SK-N-SH (cell line): Measurements from ENCODE around the gene ATL3. TPM values are rescaled to one million over a fixed set of nuclear protein-coding genes. Genes with fewer than 3 reads are reported as not detected.

Experiments
- CTCF ChIA-PET: fragments of 300-600, 350-600 bp; formaldehyde crosslinking; extraction: SDS; loops from one replicate; lab custom pipeline; 2021; lab: Yijun Ruan, JAX
- POLR2A ChIA-PET: fragments of 350-600 bp; sonication (Branson Sonifier 250); formaldehyde crosslinking; extraction: SDS; loops from one replicate; lab custom pipeline; 2020; ENCODE audit warnings: antibody characterized with exemption, inconsistent platforms; lab: Yijun Ruan, JAX
- DNase-seq: peaks from one replicate; pipeline ENCODE4 v3.0.0; 2012
- H2AFZ ChIP-seq: fragments of 200-600 bp; sonication (generic); 2 replicates; pipeline ENCODE4 v1.8.1; 2016; ENCODE audit warnings: antibody characterized with exemption, mild to moderate bottlenecking, low read depth
- H3F3A ChIP-seq: fragments of 200-600 bp; sonication (generic); replicated peaks from 2 replicates; pipeline ENCODE3; 2016; ENCODE audit warnings: antibody characterized with exemption, mild to moderate bottlenecking; ENCODE audit not compliant: insufficient read depth
- H3K27ac ChIP-seq, 2 experiments: fragments of 200-500 bp in 1 of 2; fragments of 200-600 bp in 1 of 2; sonication (Bioruptor generic) in 1 of 2; sonication (generic), shearing (Covaris generic) in 1 of 2; 2 replicates each; pipeline versions ENCODE4 v1.5.1 to v1.6.1; 2014 to 2016; ENCODE audit warnings: low read depth in 2 of 2, inconsistent platforms in 1 of 2, low read length in 1 of 2, mild to moderate bottlenecking in 1 of 2, mixed read lengths in 1 of 2
- H3K27me3 ChIP-seq: fragments of 200-600 bp; sonication (generic), shearing (Covaris generic); 2 replicates; pipeline ENCODE4 v1.6.1; 2016; ENCODE audit warnings: mixed run types; ENCODE audit not compliant: insufficient read depth
- H3K36me3 ChIP-seq, 2 experiments: fragments of 200-500 bp in 1 of 2; fragments of 200-600 bp in 1 of 2; sonication (Bioruptor generic) in 1 of 2; sonication (generic) in 1 of 2; replicated peaks in 1 of 2; 2 replicates each; pipeline versions ENCODE3 to v1.5.1; 2014 to 2016; ENCODE audit warnings: low read length in 1 of 2, mild to moderate bottlenecking in 1 of 2; ENCODE audit not compliant: insufficient read depth in 2 of 2, control insufficient read depth in 1 of 2
- H3K4me1 ChIP-seq, 2 experiments: fragments of 200-500 bp in 1 of 2; fragments of 200-600 bp in 1 of 2; sonication (Bioruptor generic) in 1 of 2; sonication (generic), shearing (Covaris generic) in 1 of 2; 2 replicates each; pipeline versions ENCODE4 v1.5.1 to v1.6.1; 2014 to 2016; ENCODE audit warnings: low read depth in 1 of 2, low read length in 1 of 2, mixed run types in 1 of 2; ENCODE audit not compliant: insufficient read depth in 2 of 2, control insufficient read depth in 1 of 2
- H3K4me2 ChIP-seq: fragments of 200-600 bp; sonication (generic), shearing (Covaris generic); 2 replicates; pipeline ENCODE4 v1.6.1; 2017; ENCODE audit warnings: mixed run types
- H3K4me3 ChIP-seq, 2 experiments: fragments of 200-500 bp in 1 of 2; fragments of 200-600 bp in 1 of 2; sonication (Bioruptor generic) in 1 of 2; sonication (generic), shearing (Covaris generic) in 1 of 2; 2 replicates each; pipeline versions ENCODE4 v1.5.1 to v1.8.1; 2014 to 2016; ENCODE audit warnings: low read depth in 2 of 2, inconsistent platforms in 1 of 2, low read length in 1 of 2, mild to moderate bottlenecking in 1 of 2, mixed read lengths in 1 of 2, moderate library complexity in 1 of 2
- H3K79me2 ChIP-seq: fragments of 200-600 bp; sonication (generic); 2 replicates; pipeline ENCODE4 v1.8.1; 2017; ENCODE audit warnings: mild to moderate bottlenecking; ENCODE audit not compliant: insufficient read depth
- H3K9ac ChIP-seq: fragments of 200-600 bp; sonication (generic); 2 replicates; pipeline ENCODE4 v1.6.1; 2017; ENCODE audit warnings: mixed run types
- H3K9me2 ChIP-seq: fragments of 200-600 bp; sonication (generic); 2 replicates; pipeline ENCODE4 v1.6.1; 2017; ENCODE audit warnings: mixed run types
- H3K9me3 ChIP-seq: fragments of 200-600 bp; sonication (generic); 2 replicates; pipeline ENCODE4 v1.6.1; 2017; ENCODE audit warnings: mixed run types, mild to moderate bottlenecking, moderate library complexity
- H4K20me1 ChIP-seq: fragments of 200-600 bp; sonication (generic); 2 replicates; pipeline ENCODE4 v1.6.1; 2017; ENCODE audit warnings: mild to moderate bottlenecking, mixed run types; ENCODE audit not compliant: insufficient read depth
- ELF1 ChIP-seq: IDR thresholded peaks from 2 replicates; pipeline ENCODE4 v1.4.0; 2012
- EP300 ChIP-seq, 2 experiments: IDR thresholded peaks; 2 replicates each; pipeline versions ENCODE4 v1.4.0 to v1.6.1; 2012; ENCODE audit warnings: borderline replicate concordance in 1 of 2, low read depth in 1 of 2, low read length in 1 of 2
- FOSL2 ChIP-seq: IDR thresholded peaks from 2 replicates; pipeline ENCODE4 v1.4.0; 2012; ENCODE audit warnings: low read depth, mild to moderate bottlenecking, moderate library complexity, borderline replicate concordance
- FOXJ3 ChIP-seq: sonication (generic); formaldehyde crosslinking; IDR thresholded peaks from 2 replicates; pipeline ENCODE4 v1.5.1; 2020; ENCODE audit warnings: mild to moderate bottlenecking, missing genetic modification reagents
- FOXM1 ChIP-seq: IDR thresholded peaks from 2 replicates; pipeline ENCODE4 v1.4.0; 2012; ENCODE audit warnings: low read depth, mild to moderate bottlenecking
- GABPA ChIP-seq: IDR thresholded peaks from 2 replicates; pipeline ENCODE4 v1.4.0; 2012; ENCODE audit warnings: low read depth, mild to moderate bottlenecking
- IRF3 ChIP-seq: fragments of 150-350 bp; IDR thresholded peaks from 2 replicates; pipeline ENCODE4 v1.6.1; 2016; ENCODE audit warnings: mild to moderate bottlenecking, low read depth, low read length
- MAX ChIP-seq: IDR thresholded peaks from 2 replicates; pipeline ENCODE4 v1.4.0; 2012; ENCODE audit warnings: low read depth
- MEF2A ChIP-seq: IDR thresholded peaks from 2 replicates; pipeline ENCODE4 v1.4.0; 2012; ENCODE audit warnings: low read depth, borderline replicate concordance
- MXI1 ChIP-seq: IDR thresholded peaks from 2 replicates; pipeline ENCODE4 v1.6.1; 2012; ENCODE audit warnings: mild to moderate bottlenecking, low read depth, low read length, improper control_type of control experiment
- NRF1 ChIP-seq: IDR thresholded peaks from 2 replicates; pipeline ENCODE4 v1.6.1; 2012; ENCODE audit warnings: low read depth, mild to moderate bottlenecking, low read length
- REST ChIP-seq: IDR thresholded peaks from 2 replicates; pipeline ENCODE4 v1.6.1; 2012; ENCODE audit warnings: mild to moderate bottlenecking, low read depth, low read length, moderate library complexity
- RFX5 ChIP-seq: IDR thresholded peaks from 2 replicates; pipeline ENCODE4 v1.6.1; 2012; ENCODE audit warnings: mild to moderate bottlenecking, improper control_type of control experiment, low read length
- SMC3 ChIP-seq: IDR thresholded peaks from 2 replicates; pipeline ENCODE4 v1.6.1; 2012; ENCODE audit warnings: low read depth, low read length, improper control_type of control experiment
- TCF12 ChIP-seq: IDR thresholded peaks from 2 replicates; pipeline ENCODE4 v1.4.0; 2012
- TEAD4 ChIP-seq: IDR thresholded peaks from 2 replicates; pipeline ENCODE4 v1.4.0; 2012; ENCODE audit warnings: mild to moderate bottlenecking, borderline replicate concordance; ENCODE audit not compliant: insufficient read depth
- ZBTB33 ChIP-seq: IDR thresholded peaks from 2 replicates; pipeline ENCODE4 v1.4.0; 2012; ENCODE audit warnings: low read depth, borderline replicate concordance
- WGBS: methylation state at CpG from one replicate; pipeline ENCODE4 v1.1.6; 2017; ENCODE audit warnings: low lambda C conversion rate; 5-methylcytosine and 5-hydroxymethylcytosine counted together
- polyA plus RNA-seq, 3 experiments: library from polyadenylated mRNA; depleted of rRNA; stranded (reverse); fragments of >200 nt; gene quantifications; 2 replicates each; pipeline ENCODE4 v1.2.3, GENCODE V29; 2012
- TF ChIP-seq, protein P1 (sequence below): IDR thresholded peaks from 2 replicates; pipeline ENCODE4 v1.4.0; 2012; ENCODE audit warnings: low read depth, borderline replicate concordance

Gene ATL3
- polyA plus RNA-seq, 1 of the 3 experiments (the other 2 are of a cell fraction): 13.1 TPM

GRCh38 chr11:63671322-63672155 lies at the start of gene ATL3 (continued):
- TF ChIP-seq EP300 (IDR thresholded peaks at IDR 0.05; ENCODE audit: borderline replicate concordance in 1 of 2, low read depth in 1 of 2, low read length in 1 of 2) (no peak), NRF1 (peak; percentile 49; the same call in 1 of the 2 replicates), TCF12 (peak; percentile 37; the same call in 1 of the 2 replicates), ZBTB33 (no peak), TEAD4 (no peak)
- TF ChIP-seq, protein P1, sequence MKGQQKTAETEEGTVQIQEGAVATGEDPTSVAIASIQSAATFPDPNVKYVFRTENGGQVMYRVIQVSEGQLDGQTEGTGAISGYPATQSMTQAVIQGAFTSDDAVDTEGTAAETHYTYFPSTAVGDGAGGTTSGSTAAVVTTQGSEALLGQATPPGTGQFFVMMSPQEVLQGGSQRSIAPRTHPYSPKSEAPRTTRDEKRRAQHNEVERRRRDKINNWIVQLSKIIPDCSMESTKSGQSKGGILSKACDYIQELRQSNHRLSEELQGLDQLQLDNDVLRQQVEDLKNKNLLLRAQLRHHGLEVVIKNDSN: 0 out of 2 replicates have a peak, but pooled peaks have one; percentile 4

DNA sequence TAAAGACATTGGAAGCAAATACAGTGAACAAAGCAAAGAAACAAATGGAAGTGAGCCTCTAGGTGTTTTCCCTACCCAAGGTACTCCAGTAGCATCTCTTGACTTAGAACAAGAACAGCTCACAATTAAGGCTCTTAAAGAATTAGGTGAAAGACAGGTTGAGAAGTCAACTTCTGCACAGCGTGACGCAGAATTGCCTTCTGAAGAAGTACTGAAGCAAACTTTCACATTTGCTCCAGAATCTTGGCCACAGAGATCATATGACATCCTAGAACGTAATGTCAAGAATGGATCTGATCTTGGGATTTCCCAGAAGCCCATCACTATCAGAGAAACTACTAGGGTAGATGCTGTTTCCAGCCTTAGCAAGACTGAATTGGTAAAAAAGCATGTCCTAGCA lies 49.4 kb upstream of the ATL3 start:
- POLR2A ChIA-PET: no interaction called here
- no peak overlapping the region for H3K9ac ChIP-seq
- H3K27me3 ChIP-seq: no peaks in the 10 kb centered on the region
- WGBS: 98% methylated on average over 3 of the region's 3 CpGs
- H3K4me2 ChIP-seq: no peak overlapping the region
- H3K4me1 ChIP-seq: no peaks in the 10 kb centered on the region; a peak in 1 of 4 replicates
- peaks cover 21% of the 10 kb centered on the region; the same call in 1 of the 2 replicates for H3K79me2 ChIP-seq
- H3K27ac ChIP-seq: no peak overlapping the region
- no peaks in the 10 kb centered on the region for H3F3A ChIP-seq
- H3K9me2 ChIP-seq: no peaks in the 10 kb centered on the region
- peaks cover 16% of the 10 kb centered on the region for H4K20me1 ChIP-seq
- H3K36me3 ChIP-seq: peaks cover 0 to 11% of the 10 kb centered on the region in 2 experiments
- H3K4me3 ChIP-seq: no peak overlapping the region
- CTCF ChIA-PET: no interaction called here
- no peak overlapping the region for H2AFZ ChIP-seq
- TF ChIP-seq FOXJ3 (CRISPR knock-in tag) (no peak), FOXM1 (no peak), EP300 (IDR thresholded peaks at IDR 0.05; ENCODE audit: borderline replicate concordance in 1 of 2, low read depth in 1 of 2, low read length in 1 of 2) (no peak), MEF2A (no peak), RFX5 (no peak), ELF1 (no peak), TCF12 (no peak), GABPA (no peak), IRF3 (no peak), FOSL2 (no peak), MXI1 (no peak), NRF1 (no peak), SMC3 (no peak), REST (no peak), MAX (no peak)
- TF ChIP-seq, protein P1: no peak
- TF ChIP-seq, all 33 proteins: peak for 0
- H3K9me3 ChIP-seq: no peaks in the 10 kb centered on the region
- no peak for DNase-seq
